ENCODE measurements around the gene CCDC88B. TPM values are rescaled to one million over a fixed set of nuclear protein-coding genes. Genes with fewer than 3 reads are reported as not detected.

CCDC88B gene
- total and polyA plus RNA-seq, 7 donors, result 1.4 to 3.6 (median 2.6) TPM

GRCh38 chr11:64406221-64406946 is 66.4 kb downstream of the CCDC88B start:
- TF ChIP-seq CTCF (IDR thresholded peaks at IDR 0.05), result no peak
- H3K4me3 ChIP-seq, result no peak overlapping the region
- ATAC-seq (peak in 1 of 4 donors; percentile 43), DNase-seq (peak in 1 of 2 donors; percentile 70)
- 21 to 25% (median 22%) methylated on average over 10 of the region's 10 CpGs for WGBS, 3 donors
- no peaks in the 10 kb centered on the region for H3K36me3 ChIP-seq (ENCODE audit: insufficient read depth in 1 of 2, low read depth in 1 of 2)
- H3K27me3 ChIP-seq (ENCODE audit: insufficient read depth in 3 of 3, low read length in 2 of 3), result no peaks in the 10 kb centered on the region
- intact Hi-C loops (cut with DNase I), result no loop called here
- no peaks in the 10 kb centered on the region for H3K4me1 ChIP-seq
- H3K27ac ChIP-seq, result no peak overlapping the region
- no peaks in the 10 kb centered on the region for H3K9me3 ChIP-seq

Other genes starting within 250 kb of the CCDC88B start
- gene MACROD1, start 174.1 kb upstream of the CCDC88B start, total RNA-seq, result 100 to 1,000 TPM; 151 to 206 (median 182) TPM
- 100 to 1,000 TPM; 147 to 281 (median 177) TPM for gene MACROD1, start 174.1 kb upstream of the CCDC88B start, polyA plus RNA-seq
- gene STIP1, start 154.0 kb upstream of the CCDC88B start, total RNA-seq, result 100 to 1,000 TPM; 124 to 194 (median 162) TPM
- 100 to 1,000 TPM; 158 to 207 (median 205) TPM for gene STIP1, start 154.0 kb upstream of the CCDC88B start, polyA plus RNA-seq
- 10 to 100 TPM in 1 of 4 donors, 1 to 10 TPM in 3; 6.7 to 11.7 (median 8.4) TPM for gene FERMT3, start 133.5 kb upstream of the CCDC88B start, total RNA-seq
- 1 to 10 TPM; 2.5 to 4.3 (median 3.0) TPM for gene FERMT3, start 133.5 kb upstream of the CCDC88B start, polyA plus RNA-seq
- 100 to 1,000 TPM in 1 of 4 donors, 10 to 100 TPM in 3; 49.6 to 131 (median 92.5) TPM for gene TRPT1, start 114.0 kb upstream of the CCDC88B start, total RNA-seq
- 100 to 1,000 TPM in 2 of 3 donors, 10 to 100 TPM in 1; 88.9 to 109 (median 103) TPM for gene TRPT1, start 114.0 kb upstream of the CCDC88B start, polyA plus RNA-seq
- 10 to 100 TPM; 39.6 to 59.3 (median 49.6) TPM for gene NUDT22, start 113.9 kb upstream of the CCDC88B start, total RNA-seq
- gene NUDT22, start 113.9 kb upstream of the CCDC88B start, polyA plus RNA-seq, result 10 to 100 TPM; 31.6 to 56.0 (median 43.0) TPM
- 10 to 100 TPM; 22.9 to 45.8 (median 30.5) TPM for gene DNAJC4, start 109.7 kb upstream of the CCDC88B start, total RNA-seq
- 10 to 100 TPM; 29.3 to 39.7 (median 29.6) TPM for gene DNAJC4, start 109.7 kb upstream of the CCDC88B start, polyA plus RNA-seq
- 100 to 1,000 TPM in 2 of 4 donors, 10 to 100 TPM in 2; 77.0 to 125 (median 103) TPM for gene VEGFB, start 105.6 kb upstream of the CCDC88B start, total RNA-seq
- gene VEGFB, start 105.6 kb upstream of the CCDC88B start, polyA plus RNA-seq, result 100 to 1,000 TPM in 1 of 3 donors, 10 to 100 TPM in 2; 80.4 to 104 (median 100.0) TPM
- gene FKBP2, start 99.1 kb upstream of the CCDC88B start, total RNA-seq, result 10 to 100 TPM; 17.8 to 26.6 (median 22.3) TPM
- 100 to 1,000 TPM in 1 of 3 donors, 10 to 100 TPM in 2; 45.4 to 228 (median 85.1) TPM for gene FKBP2, start 99.1 kb upstream of the CCDC88B start, polyA plus RNA-seq
- gene PPP1R14B, start 93.3 kb upstream of the CCDC88B start, total RNA-seq, result 100 to 1,000 TPM; 129 to 395 (median 209) TPM
- gene PPP1R14B, start 93.3 kb upstream of the CCDC88B start, polyA plus RNA-seq, result 100 to 1,000 TPM; 206 to 522 (median 236) TPM
- gene PLCB3, start 88.7 kb upstream of the CCDC88B start, total RNA-seq, result 10 to 100 TPM in 1 of 4 donors, 1 to 10 TPM in 3; 5.9 to 10.4 (median 8.2) TPM
- 1 to 10 TPM; 3.8 to 4.7 (median 4.6) TPM for gene PLCB3, start 88.7 kb upstream of the CCDC88B start, polyA plus RNA-seq
- gene BAD, start 55.5 kb upstream of the CCDC88B start, total RNA-seq, result 10 to 100 TPM; 29.8 to 32.6 (median 30.4) TPM
- gene BAD, start 55.5 kb upstream of the CCDC88B start, polyA plus RNA-seq, result 100 to 1,000 TPM in 1 of 3 donors, 10 to 100 TPM in 2; 27.7 to 135 (median 69.1) TPM
- 10 to 100 TPM; 13.8 to 20.7 (median 17.6) TPM for gene GPR137, start 54.4 kb upstream of the CCDC88B start, total RNA-seq
- 10 to 100 TPM; 14.2 to 49.9 (median 17.7) TPM for gene GPR137, start 54.4 kb upstream of the CCDC88B start, polyA plus RNA-seq
- not detected for gene KCNK4, start 48.9 kb upstream of the CCDC88B start, total RNA-seq
- not detected for gene KCNK4, start 48.9 kb upstream of the CCDC88B start, polyA plus RNA-seq
- not detected for gene CATSPERZ, start 39.8 kb upstream of the CCDC88B start, total RNA-seq
- under 1 TPM in 1 of 3 donors, not detected in 2; 0.05 TPM for gene CATSPERZ, start 39.8 kb upstream of the CCDC88B start, polyA plus RNA-seq
- gene ESRRA, start 34.7 kb upstream of the CCDC88B start, total RNA-seq, result 100 to 1,000 TPM; 104 to 261 (median 146) TPM
- 100 to 1,000 TPM; 274 to 362 (median 316) TPM for gene ESRRA, start 34.7 kb upstream of the CCDC88B start, polyA plus RNA-seq
- gene TRMT112, start 22.6 kb upstream of the CCDC88B start, total RNA-seq, result 100 to 1,000 TPM in 1 of 4 donors, 10 to 100 TPM in 3; 78.1 to 135 (median 88.0) TPM
- gene TRMT112, start 22.6 kb upstream of the CCDC88B start, polyA plus RNA-seq, result 100 to 1,000 TPM; 125 to 311 (median 190) TPM
- gene PRDX5, start 22.1 kb upstream of the CCDC88B start, total RNA-seq, result 100 to 1,000 TPM; 122 to 178 (median 156) TPM
- 100 to 1,000 TPM; 304 to 323 (median 321) TPM for gene PRDX5, start 22.1 kb upstream of the CCDC88B start, polyA plus RNA-seq
- gene RPS6KA4, start 19.0 kb downstream of the CCDC88B start, total RNA-seq, result 10 to 100 TPM in 3 of 4 donors, 1 to 10 TPM in 1; 9.5 to 15.9 (median 13.6) TPM
- gene RPS6KA4, start 19.0 kb downstream of the CCDC88B start, polyA plus RNA-seq, result 10 to 100 TPM; 11.5 to 13.8 (median 13.1) TPM
- not detected for gene SLC22A11, start 215.7 kb downstream of the CCDC88B start, total RNA-seq
- not detected for gene SLC22A11, start 215.7 kb downstream of the CCDC88B start, polyA plus RNA-seq

All from psoas muscle (tissue), 8 donors.